Peyer's patch (tissue), 4 donors: ENCODE data around the gene ELP6. TPM values are rescaled to one million over a fixed set of nuclear protein-coding genes. Genes with fewer than 3 reads are reported as not detected.

Experiments
- DNase-seq, 3 donors: peaks; one replicate each; pipeline ENCODE4 v3.0.0-alpha.2; 2017 to 2019
- H3K27ac ChIP-seq, 4 donors: fragments of 200-600 bp; sonication (generic); one replicate each; pipeline ENCODE4 v1.5.1; 2016 to 2019
- H3K27me3 ChIP-seq, 2 donors: fragments of 200-600 bp; sonication (generic); one replicate each; pipeline ENCODE4 v1.5.1; 2019
- H3K36me3 ChIP-seq, 3 donors: fragments of 200-600 bp; sonication (generic); one replicate each; pipeline ENCODE4 v1.5.1; 2016 to 2019
- H3K4me1 ChIP-seq, 4 donors: fragments of 200-600 bp; sonication (generic); one replicate each; pipeline ENCODE4 v1.5.1; 2016 to 2019
- H3K4me3 ChIP-seq, 4 donors: fragments of 200-600 bp; sonication (generic); 1 replicate in 3 of 4; 2 replicates in 1 of 4; pipeline ENCODE4 v1.5.1; 2016 to 2019; ENCODE audit warnings: mild to moderate bottlenecking in 1 of 4
- H3K9me3 ChIP-seq, 4 donors: fragments of 200-600 bp; sonication (generic); one replicate each; pipeline ENCODE4 v1.5.1; 2016 to 2019; ENCODE audit warnings: mild to moderate bottlenecking in 1 of 4
- CTCF ChIP-seq, 6 experiments: fragments of 450-650 bp in 4 of 6; fragments of 200-600 bp in 2 of 6; sonication (generic) in 1 of 6; IDR thresholded peaks; one replicate each; pipeline ENCODE4 v1.5.1; 2017 to 2019; ENCODE audit warnings: antibody characterized with exemption in 6 of 6, mild to moderate bottlenecking in 3 of 6, moderate library complexity in 1 of 6
- POLR2A ChIP-seq, 2 donors: fragments of 450-650 bp; IDR thresholded peaks; one replicate each; pipeline ENCODE4 v1.5.1; 2017; ENCODE audit warnings: antibody characterized with exemption in 2 of 2, mild to moderate bottlenecking in 2 of 2, moderate library complexity in 2 of 2
- total RNA-seq, 4 donors: library from RNA; depleted of rRNA; stranded (reverse); fragments of >200 nt; gene quantifications; one replicate each; pipeline ENCODE4 v1.1.0, GENCODE V29; 2016

The ELP6 gene
- total RNA-seq, 4 donors from 2014 or later, result 8.3 to 25.9 (median 13.4) TPM

- peaks cover 0 to 26% (median 4%) of the 10 kb centered on the region in 4 donors for H3K4me1 ChIP-seq
- no peaks in the 10 kb centered on the region for H3K36me3 ChIP-seq
- no peak for DNase-seq
- TF ChIP-seq POLR2A (IDR thresholded peaks at IDR 0.05), result no peak
- no peak for TF ChIP-seq CTCF (IDR thresholded peaks at IDR 0.05)
- no peaks in the 10 kb centered on the region for H3K27me3 ChIP-seq
- no peaks in the 10 kb centered on the region for H3K9me3 ChIP-seq
- no peak overlapping the region for H3K27ac ChIP-seq
- no peak overlapping the region for H3K4me3 ChIP-seq
Observed at GRCh38 chr3:47478022-47478421, 35.5 kb downstream of the ELP6 start.

- no peaks in the 10 kb centered on the region for H3K27me3 ChIP-seq
- H3K4me1 ChIP-seq, result peaks cover 0 to 26% (median 4%) of the 10 kb centered on the region in 4 donors
- no peak for DNase-seq
- peak overlapping the region in 1 of 4 donors; percentile 88 for H3K27ac ChIP-seq
- H3K9me3 ChIP-seq, result no peaks in the 10 kb centered on the region
- no peaks in the 10 kb centered on the region for H3K36me3 ChIP-seq
- TF ChIP-seq POLR2A (IDR thresholded peaks at IDR 0.05) (no peak), CTCF (IDR thresholded peaks at IDR 0.05) (no peak)
- peak overlapping the region in 2 of 4 donors; percentile 90 to 99 for H3K4me3 ChIP-seq
Observed at GRCh38 chr3:47476644-47477199, 36.8 kb downstream of the ELP6 start.

GRCh38 chr3:47476330-47476626, 37.2 kb downstream of the ELP6 start:
- Histone ChIP-seq H3K4me1 (peaks cover 0 to 26% (median 4%) of the 10 kb centered on the region in 4 donors), H3K27me3 (no peaks in the 10 kb centered on the region), H3K9me3 (no peaks in the 10 kb centered on the region), H3K27ac (peak overlapping the region; percentile 66 to 88 (median 82)), H3K36me3 (no peaks in the 10 kb centered on the region), H3K4me3 (peak overlapping the region; percentile 82 to 99 (median 92))
- no peak for DNase-seq
- no peak for TF ChIP-seq CTCF (IDR thresholded peaks at IDR 0.05)
- TF ChIP-seq POLR2A (IDR thresholded peaks at IDR 0.05), result no peak

- no peaks in the 10 kb centered on the region for H3K36me3 ChIP-seq
- peak within 1 kb of the TSS; percentile 74 to 88 (median 82) for H3K27ac ChIP-seq
- H3K4me1 ChIP-seq, result peaks cover 0 to 26% (median 4%) of the 10 kb centered on the region in 4 donors
- H3K9me3 ChIP-seq, result no peaks in the 10 kb centered on the region
- H3K27me3 ChIP-seq, result no peaks in the 10 kb centered on the region
- TF ChIP-seq CTCF (IDR thresholded peaks at IDR 0.05) (peak; percentile 95 to 98 (median 98)), POLR2A (IDR thresholded peaks at IDR 0.05) (peak; percentile 31 to 45)
- H3K4me3 ChIP-seq, result peak within 1 kb of the TSS; percentile 82 to 99 (median 92)
- DNase-seq, result peak; percentile 95 to 97 (median 97)
Observed at GRCh38 chr3:47475570-47476329, 37.8 kb downstream of the ELP6 start, which contains the start of gene SCAP. TSS of gene SCAP (minus strand) at chr3:47475941. CDS start at chr3:47442993, 32,948 bp downstream.

- Histone ChIP-seq H3K36me3 (no peaks in the 10 kb centered on the region), H3K4me3 (peak overlapping the region; percentile 82 to 99 (median 92)), H3K27ac (peak overlapping the region; percentile 74 to 88 (median 82)), H3K4me1 (peaks cover 0 to 26% (median 4%) of the 10 kb centered on the region in 4 donors), H3K9me3 (no peaks in the 10 kb centered on the region), H3K27me3 (no peaks in the 10 kb centered on the region)
- TF ChIP-seq CTCF (IDR thresholded peaks at IDR 0.05), result no peak
- TF ChIP-seq POLR2A (IDR thresholded peaks at IDR 0.05), result no peak
- DNase-seq, result no peak
Observed at GRCh38 chr3:47475029-47475569, 38.4 kb downstream of the ELP6 start.
